ENCODE measurements around the gene TBC1D8B.

DNA sequence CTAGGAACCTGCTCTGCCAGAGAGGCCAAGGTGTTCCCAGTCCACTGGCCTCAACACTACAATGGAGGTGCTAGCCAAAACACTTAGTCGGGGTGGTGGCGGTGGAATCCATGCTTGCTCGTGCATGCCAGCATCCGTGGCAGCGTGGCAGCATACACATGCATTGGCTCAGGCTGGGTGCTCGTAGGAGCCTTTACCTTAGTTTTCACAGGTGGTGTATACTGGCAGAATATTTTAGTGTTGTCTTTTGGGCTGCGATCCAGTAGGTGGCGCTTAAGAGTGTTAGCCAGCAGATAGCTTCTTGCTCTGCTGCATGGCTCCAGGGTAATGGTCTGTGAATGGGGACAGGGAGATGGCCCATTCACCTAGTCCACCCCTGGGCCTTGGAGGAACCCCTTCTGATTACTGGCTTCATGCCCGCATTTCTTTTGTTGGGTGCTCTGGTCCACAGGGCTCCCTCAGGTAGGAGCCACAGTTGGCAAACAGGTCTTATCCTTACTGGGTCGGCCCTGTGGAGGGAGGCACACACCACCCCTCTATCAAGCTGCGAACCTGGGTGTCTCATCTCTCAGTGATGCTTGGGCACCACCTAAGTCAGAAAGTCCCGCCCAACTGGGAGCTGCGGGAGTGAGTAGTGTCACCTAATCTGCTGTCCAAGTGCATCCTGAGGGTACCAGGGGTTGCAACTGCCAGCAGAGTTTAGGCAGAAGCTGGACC lies 60.7 kb downstream of the TBC1D8B start:
- no peak for TF ChIP-seq EZH2 (IDR thresholded peaks at IDR 0.05)
- no peak for TF ChIP-seq POLR2AphosphoS5 (IDR thresholded peaks at IDR 0.05; ENCODE audit: borderline replicate concordance, low read depth, low read length)
- no peak for TF ChIP-seq FOXP2 (optimal IDR thresholded peaks at IDR 0.05; ENCODE audit: control extremely low read depth, extremely low read length, insufficient read depth)

All from SK-N-MC (cell line).